H9 (cell line): ENCODE results near the gene RNLS. TPM values are rescaled to one million over a fixed set of nuclear protein-coding genes. Genes with fewer than 3 reads are reported as not detected.
A peak's percentile ranks its signal among the peaks of the same experiment; 100 is the strongest.

ENCODE experiments used
- DNase-seq: peaks from one replicate; pipeline ENCODE4 v3.0.0-alpha.2; 2017
- H2AFZ ChIP-seq: one replicate; pipeline ENCODE4 v1.6.1; 2013; ENCODE audit warnings: mild to moderate bottlenecking, low read length, control low read depth, moderate library complexity
- H2AK5ac ChIP-seq: 2 replicates; pipeline ENCODE4 v1.6.1; 2013; ENCODE audit warnings: low read length, control low read depth, mixed read lengths; ENCODE audit not compliant: insufficient read length
- H2BK120ac ChIP-seq: one replicate; pipeline ENCODE4 v1.6.1; 2013; ENCODE audit warnings: low read depth, mild to moderate bottlenecking, low read length, control low read depth, inconsistent platforms; ENCODE audit not compliant: poor library complexity, severe bottlenecking
- H2BK12ac ChIP-seq: 2 replicates; pipeline ENCODE4 v1.6.1; 2013; ENCODE audit warnings: low read length, control low read depth, mixed read lengths, low read depth; ENCODE audit not compliant: insufficient read length
- H2BK15ac ChIP-seq: 2 replicates; pipeline ENCODE4 v1.6.1; 2013; ENCODE audit warnings: low read depth, low read length, control low read depth
- H2BK20ac ChIP-seq: one replicate; pipeline ENCODE4 v1.6.1; 2013; ENCODE audit warnings: low read depth, mild to moderate bottlenecking, low read length, control low read depth, inconsistent platforms; ENCODE audit not compliant: poor library complexity, severe bottlenecking
- H2BK5ac ChIP-seq: 2 replicates; pipeline ENCODE4 v1.6.1; 2013; ENCODE audit warnings: low read length, control low read depth, mixed read lengths; ENCODE audit not compliant: insufficient read length
- H3K14ac ChIP-seq: 2 replicates; pipeline ENCODE4 v1.6.1; 2013; ENCODE audit warnings: low read length, control low read depth; ENCODE audit not compliant: insufficient read depth
- H3K18ac ChIP-seq: 2 replicates; pipeline ENCODE4 v1.6.1; 2013; ENCODE audit warnings: low read depth, mild to moderate bottlenecking, mixed read lengths, low read length, control low read depth; ENCODE audit not compliant: insufficient read length
- H3K23ac ChIP-seq: 2 replicates; pipeline ENCODE4 v1.6.1; 2013; ENCODE audit warnings: low read length, control low read depth, mixed read lengths, low read depth; ENCODE audit not compliant: insufficient read length
- H3K23me2 ChIP-seq: 2 replicates; pipeline ENCODE4 v1.6.1; 2013; ENCODE audit warnings: low read depth, mild to moderate bottlenecking, mixed read lengths, low read length, control low read depth; ENCODE audit not compliant: insufficient read length, poor library complexity, severe bottlenecking
- H3K27ac ChIP-seq: 2 replicates; pipeline ENCODE4 v1.5.1; 2013; ENCODE audit warnings: low read length, control low read depth, mixed read lengths, low read depth; ENCODE audit not compliant: insufficient read length
- H3K27me3 ChIP-seq: 2 replicates; pipeline ENCODE4 v1.6.1; 2013; ENCODE audit warnings: low read length, control low read depth, inconsistent platforms; ENCODE audit not compliant: insufficient read depth
- H3K4ac ChIP-seq: 2 replicates; pipeline ENCODE4 v1.6.1; 2013; ENCODE audit warnings: low read depth, mild to moderate bottlenecking, control low read depth, inconsistent platforms, low read length, moderate library complexity
- H3K4me1 ChIP-seq: 2 replicates; pipeline ENCODE4 v1.6.1; 2013; ENCODE audit warnings: low read length, control low read depth, inconsistent platforms; ENCODE audit not compliant: insufficient read depth
- H3K4me2 ChIP-seq: 2 replicates; pipeline ENCODE4 v1.6.1; 2013; ENCODE audit warnings: low read length, control low read depth, mixed read lengths; ENCODE audit not compliant: insufficient read length, insufficient read depth
- H3K56ac ChIP-seq: 2 replicates; pipeline ENCODE4 v1.6.1; 2013; ENCODE audit warnings: low read depth, mild to moderate bottlenecking, mixed read lengths, low read length, control low read depth; ENCODE audit not compliant: insufficient read length
- H3K79me1 ChIP-seq: 2 replicates; pipeline ENCODE4 v1.6.1; 2013; ENCODE audit warnings: low read depth, mild to moderate bottlenecking, moderate library complexity, low read length, control low read depth, inconsistent platforms; ENCODE audit not compliant: insufficient read depth, poor library complexity, severe bottlenecking
- H3K79me2 ChIP-seq: 2 replicates; pipeline ENCODE4 v1.6.1; 2013; ENCODE audit warnings: low read length, control low read depth, inconsistent platforms; ENCODE audit not compliant: insufficient read depth
- H3K9ac ChIP-seq: 2 replicates; pipeline ENCODE4 v1.6.1; 2013; ENCODE audit warnings: low read length, control low read depth, mixed read lengths; ENCODE audit not compliant: insufficient read length; ENCODE audit errors: extremely low read depth
- H3K9me3 ChIP-seq: one replicate; pipeline ENCODE4 v1.6.1; 2013; ENCODE audit warnings: low read depth, low read length, inconsistent platforms; ENCODE audit not compliant: control insufficient read depth
- H3T11ph ChIP-seq: one replicate; pipeline ENCODE4 v1.6.1; 2013; ENCODE audit warnings: mild to moderate bottlenecking, low read length, control low read depth, inconsistent platforms
- H4K20me1 ChIP-seq: one replicate; pipeline ENCODE4 v1.6.1; 2013; ENCODE audit not compliant: control insufficient read depth, insufficient read length, insufficient read depth
- H4K5ac ChIP-seq: 2 replicates; pipeline ENCODE4 v1.6.1; 2013; ENCODE audit warnings: low read depth, mild to moderate bottlenecking, mixed read lengths, low read length, control low read depth; ENCODE audit not compliant: insufficient read length
- H4K8ac ChIP-seq: replicated peaks from 2 replicates; pipeline ENCODE4 v1.6.1; 2013; ENCODE audit warnings: low read length, control low read depth, mixed read lengths, low read depth; ENCODE audit not compliant: insufficient read length
- H4K91ac ChIP-seq: 2 replicates; pipeline ENCODE4 v1.6.1; 2013; ENCODE audit warnings: low read depth, mild to moderate bottlenecking, moderate library complexity, mixed read lengths, low read length, control low read depth; ENCODE audit not compliant: insufficient read length
- H3K27ac Mint-ChIP-seq, 3 experiments: 2 replicates in 2 of 3; 3 replicates in 1 of 3; pipeline ENCODE4 v1.8.0; 2020 to 2021; ENCODE audit warnings: mixed read lengths in 3 of 3, mild to moderate bottlenecking in 1 of 3, moderate library complexity in 1 of 3
- H3K27me3 Mint-ChIP-seq: 2 replicates; pipeline ENCODE4 v1.8.0; 2021; ENCODE audit warnings: low read depth, mild to moderate bottlenecking, moderate library complexity, mixed read lengths
- H3K36me3 Mint-ChIP-seq, 3 experiments: 2 replicates in 2 of 3; 3 replicates in 1 of 3; pipeline ENCODE4 v1.8.0; 2020 to 2021; ENCODE audit warnings: low read depth in 3 of 3, mixed read lengths in 3 of 3; ENCODE audit not compliant: insufficient read depth in 1 of 3
- H3K4me1 Mint-ChIP-seq, 2 experiments: 2 replicates each; pipeline ENCODE4 v1.8.0; 2020; ENCODE audit warnings: mixed read lengths in 2 of 2
- H3K4me3 Mint-ChIP-seq, 2 experiments: 2 replicates in 1 of 2; 3 replicates in 1 of 2; pipeline ENCODE4 v1.8.0; 2020 to 2021; ENCODE audit warnings: mild to moderate bottlenecking in 2 of 2, mixed read lengths in 2 of 2, moderate library complexity in 1 of 2
- H3K9me3 Mint-ChIP-seq, 2 experiments: 2 replicates in 1 of 2; 3 replicates in 1 of 2; pipeline ENCODE4 v1.8.0; 2020; ENCODE audit warnings: mild to moderate bottlenecking in 2 of 2, mixed read lengths in 2 of 2, moderate library complexity in 1 of 2
- CTCF ChIP-seq: fragments of 200-600 bp; sonication (generic); conservative IDR thresholded peaks from 3 replicates; pipeline ENCODE4 v1.8.0; 2021; ENCODE audit warnings: antibody characterized with exemption, mild to moderate bottlenecking
- WGBS: extraction: QIAGEN DNeasy Blood & Tissue Kit; methylation state at CpG from one replicate; pipeline ENCODE4 v1.1.7; 2013; ENCODE audit warnings: missing lambda C conversion rate, low lambda C conversion rate, mixed read lengths; ENCODE audit not compliant: insufficient read length; ENCODE audit errors: extremely low coverage; 5-methylcytosine and 5-hydroxymethylcytosine counted together
- total RNA-seq: library from RNA; stranded (reverse); gene quantifications from 2 replicates; pipeline ENCODE4 v1.2.1, GENCODE V29; 2021

RNLS gene
- total RNA-seq, 1 experiment from 2014 or later = 7.5 TPM

- Histone ChIP-seq H2BK15ac (no peak overlapping the region), H4K8ac (no peak overlapping the region), H2BK12ac (no peak overlapping the region), H3K23me2 (no peaks in the 10 kb centered on the region), H2AFZ (no peak overlapping the region), H3K4ac (no peak overlapping the region), H3T11ph (peak overlapping the region; percentile 53), H3K9me3 (no peaks in the 10 kb centered on the region), H4K5ac (no peak overlapping the region), H2BK120ac (no peak overlapping the region), H3K9ac (no peak overlapping the region), H2BK20ac (no peak overlapping the region), H3K27ac (no peak overlapping the region), H2AK5ac (no peak overlapping the region), H3K79me2 (no peaks in the 10 kb centered on the region), H3K14ac (no peak overlapping the region), H3K79me1 (no peaks in the 10 kb centered on the region), H3K4me2 (no peak overlapping the region), H3K23ac (no peak overlapping the region), H3K27me3 (no peaks in the 10 kb centered on the region), H4K20me1 (no peaks in the 10 kb centered on the region), H3K56ac (no peak overlapping the region), H3K18ac (no peak overlapping the region), H2BK5ac (no peak overlapping the region), H3K4me1 (no peaks in the 10 kb centered on the region), H4K91ac (no peak overlapping the region)
- Mint-ChIP-seq H3K9me3 (no peaks in the 10 kb centered on the region), H3K4me1 (peaks cover 0 to 4% of the 10 kb centered on the region in 2 experiments; a peak in 2 of 4 replicates), H3K36me3 (no peaks in the 10 kb centered on the region), H3K4me3 (no peak overlapping the region), H3K27ac (no peak overlapping the region), H3K27me3 (no peaks in the 10 kb centered on the region)
- no CpG with 5 or more reads among the region's 3 CpGs for WGBS
- DNase-seq = no peak
- no peak for TF ChIP-seq CTCF
Measured at GRCh38 chr10:88386204-88386788, 196.8 kb downstream of the RNLS start.
